ENCODE data around the gene PPOX. TPM values are rescaled to one million over a fixed set of nuclear protein-coding genes. Genes with fewer than 3 reads are reported as not detected.
A peak's percentile ranks its signal among the peaks of the same experiment; 100 is the strongest.

The PPOX gene
- total RNA-seq, 1 experiment from 2014 or later, result 25.4 TPM

DNA sequence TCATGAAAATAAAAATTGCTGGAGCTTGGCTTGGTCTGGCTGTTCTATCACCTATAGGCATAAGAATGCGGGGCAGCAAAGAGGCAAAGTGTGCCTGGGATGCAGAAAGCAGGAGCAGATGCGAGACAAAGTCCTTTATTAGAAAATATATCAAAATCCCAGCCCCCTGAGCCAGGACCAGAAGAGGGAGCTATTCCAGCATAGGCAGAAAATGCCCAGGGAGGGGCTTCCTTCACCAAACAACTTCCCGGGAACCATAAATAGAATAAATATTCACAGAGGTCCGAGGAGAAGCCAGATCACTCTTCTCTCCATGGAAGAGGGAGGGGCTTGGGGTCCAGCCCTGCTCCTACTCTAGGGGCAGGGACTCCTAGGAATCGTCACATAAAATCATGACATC is 5.0 kb downstream of the PPOX start:
- no peaks in the 10 kb centered on the region for H3K27me3 ChIP-seq (replicated peaks; ENCODE audit: control insufficient read depth, insufficient read depth, low read length)
- TF ChIP-seq, protein P1, sequence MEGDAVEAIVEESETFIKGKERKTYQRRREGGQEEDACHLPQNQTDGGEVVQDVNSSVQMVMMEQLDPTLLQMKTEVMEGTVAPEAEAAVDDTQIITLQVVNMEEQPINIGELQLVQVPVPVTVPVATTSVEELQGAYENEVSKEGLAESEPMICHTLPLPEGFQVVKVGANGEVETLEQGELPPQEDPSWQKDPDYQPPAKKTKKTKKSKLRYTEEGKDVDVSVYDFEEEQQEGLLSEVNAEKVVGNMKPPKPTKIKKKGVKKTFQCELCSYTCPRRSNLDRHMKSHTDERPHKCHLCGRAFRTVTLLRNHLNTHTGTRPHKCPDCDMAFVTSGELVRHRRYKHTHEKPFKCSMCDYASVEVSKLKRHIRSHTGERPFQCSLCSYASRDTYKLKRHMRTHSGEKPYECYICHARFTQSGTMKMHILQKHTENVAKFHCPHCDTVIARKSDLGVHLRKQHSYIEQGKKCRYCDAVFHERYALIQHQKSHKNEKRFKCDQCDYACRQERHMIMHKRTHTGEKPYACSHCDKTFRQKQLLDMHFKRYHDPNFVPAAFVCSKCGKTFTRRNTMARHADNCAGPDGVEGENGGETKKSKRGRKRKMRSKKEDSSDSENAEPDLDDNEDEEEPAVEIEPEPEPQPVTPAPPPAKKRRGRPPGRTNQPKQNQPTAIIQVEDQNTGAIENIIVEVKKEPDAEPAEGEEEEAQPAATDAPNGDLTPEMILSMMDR (IDR thresholded peaks at IDR 0.05; ENCODE audit: insufficient read depth in 1 of 2, low read depth in 1 of 2, low read length in 1 of 2, severe bottlenecking in 1 of 2, unreplicated experiment in 1 of 2), result peak; percentile 14 to 40
- H3K4me1 ChIP-seq, result peaks cover 4% of the 10 kb centered on the region
- H3K36me3 Mint-ChIP-seq (ENCODE audit: insufficient read depth, unreplicated experiment), result peaks cover 60% of the 10 kb centered on the region
- ChIA-PET CTCF (no interaction called here), POLR2A (no interaction called here)
- no peaks in the 10 kb centered on the region for H3K27me3 Mint-ChIP-seq (ENCODE audit: insufficient read depth, unreplicated experiment)
- H3K36me3 ChIP-seq (ENCODE audit: control insufficient read depth, insufficient read depth, low read length), result peaks cover 6% of the 10 kb centered on the region
- no peaks in the 10 kb centered on the region for H3K9me3 ChIP-seq
- H3K4me3 ChIP-seq (ENCODE audit: low read depth, low read length), result no peak overlapping the region
- no peak for DNase-seq
- H3K27ac Mint-ChIP-seq (ENCODE audit: unreplicated experiment), result no peak overlapping the region
- H3K4me3 Mint-ChIP-seq (ENCODE audit: unreplicated experiment), result no peak overlapping the region
- H3K4me1 Mint-ChIP-seq (ENCODE audit: low read depth, unreplicated experiment), result peaks cover 10% of the 10 kb centered on the region
- intact Hi-C loops (cut with micrococcal nuclease; ENCODE audit: unreplicated experiment), result no loop called here
- BruUV-seq (replicated peaks), result no TSS peak
- H3K9me3 Mint-ChIP-seq (ENCODE audit: unreplicated experiment), result no peaks in the 10 kb centered on the region

DNA sequence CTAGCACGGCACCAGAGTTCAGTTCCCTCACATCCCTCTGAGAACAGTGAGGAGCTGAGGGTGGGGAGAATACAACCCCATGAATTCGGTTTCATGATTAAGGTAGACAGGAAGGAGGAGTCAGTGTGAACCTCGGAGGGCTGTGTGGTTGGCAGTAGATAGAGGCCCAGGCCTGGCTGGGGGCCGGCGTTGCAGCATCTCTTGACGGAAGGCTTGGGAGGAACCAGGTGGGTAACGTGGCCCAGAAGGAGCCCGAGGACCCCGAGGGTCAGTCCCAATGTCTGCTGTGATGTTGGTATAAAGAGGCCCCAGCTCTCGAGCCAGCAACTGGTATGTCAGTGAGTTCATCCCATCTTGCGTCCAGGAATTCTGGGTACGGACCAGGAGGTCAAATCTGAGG is 5.5 kb downstream of the PPOX start:
- intact Hi-C loops (cut with micrococcal nuclease; ENCODE audit: unreplicated experiment), result no loop called here
- Histone ChIP-seq H3K4me3 (ENCODE audit: low read depth, low read length) (no peak overlapping the region), H3K36me3 (ENCODE audit: control insufficient read depth, insufficient read depth, low read length) (peaks cover 6% of the 10 kb centered on the region), H3K9me3 (no peaks in the 10 kb centered on the region), H3K4me1 (peaks cover 7% of the 10 kb centered on the region), H3K27me3 (replicated peaks; ENCODE audit: control insufficient read depth, insufficient read depth, low read length) (no peaks in the 10 kb centered on the region)
- TF ChIP-seq, protein P1 (IDR thresholded peaks at IDR 0.05; ENCODE audit: insufficient read depth in 1 of 2, low read depth in 1 of 2, low read length in 1 of 2, severe bottlenecking in 1 of 2, unreplicated experiment in 1 of 2), result no peak
- Mint-ChIP-seq H3K4me3 (ENCODE audit: unreplicated experiment) (no peak overlapping the region), H3K36me3 (ENCODE audit: insufficient read depth, unreplicated experiment) (peaks cover 60% of the 10 kb centered on the region), H3K9me3 (ENCODE audit: unreplicated experiment) (no peaks in the 10 kb centered on the region), H3K4me1 (ENCODE audit: low read depth, unreplicated experiment) (peaks cover 14% of the 10 kb centered on the region), H3K27ac (ENCODE audit: unreplicated experiment) (no peak overlapping the region), H3K27me3 (ENCODE audit: insufficient read depth, unreplicated experiment) (no peaks in the 10 kb centered on the region)
- DNase-seq, result no peak
- CTCF ChIA-PET, result no interaction called here
- BruUV-seq (replicated peaks), result no TSS peak
- POLR2A ChIA-PET, result no interaction called here

DNA sequence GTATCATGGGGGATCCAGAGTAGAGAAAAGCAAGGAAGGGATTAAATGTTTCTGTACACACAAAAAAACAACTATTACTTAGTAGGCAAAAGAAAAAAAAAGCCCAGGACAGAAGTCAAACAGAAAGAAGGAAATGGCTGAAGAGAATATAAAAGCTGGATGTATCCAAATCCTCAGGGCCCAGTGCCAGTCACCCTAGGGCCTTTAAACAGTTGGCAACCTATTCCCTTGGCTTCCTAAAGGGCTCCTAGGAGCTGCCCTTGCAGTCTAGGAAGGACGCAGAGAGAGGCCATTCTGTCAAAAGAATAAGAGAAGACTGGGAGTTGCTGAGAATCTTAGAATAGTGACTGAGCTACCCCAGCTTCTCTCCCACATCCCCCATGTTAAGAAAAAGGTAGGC is 6.1 kb downstream of the PPOX start:
- TF ChIP-seq, protein P1 (IDR thresholded peaks at IDR 0.05; ENCODE audit: insufficient read depth in 1 of 2, low read depth in 1 of 2, low read length in 1 of 2, severe bottlenecking in 1 of 2, unreplicated experiment in 1 of 2), result no peak
- no peaks in the 10 kb centered on the region for H3K27me3 Mint-ChIP-seq (ENCODE audit: insufficient read depth, unreplicated experiment)
- Histone ChIP-seq H3K27me3 (replicated peaks; ENCODE audit: control insufficient read depth, insufficient read depth, low read length) (no peaks in the 10 kb centered on the region), H3K36me3 (ENCODE audit: control insufficient read depth, insufficient read depth, low read length) (peaks cover 6% of the 10 kb centered on the region), H3K4me3 (ENCODE audit: low read depth, low read length) (no peak overlapping the region), H3K9me3 (no peaks in the 10 kb centered on the region), H3K4me1 (peaks cover 4% of the 10 kb centered on the region)
- CTCF ChIA-PET, result no interaction called here
- H3K4me1 Mint-ChIP-seq (ENCODE audit: low read depth, unreplicated experiment), result peaks cover 14% of the 10 kb centered on the region
- H3K9me3 Mint-ChIP-seq (ENCODE audit: unreplicated experiment), result no peaks in the 10 kb centered on the region
- BruUV-seq (replicated peaks), result no TSS peak
- no peak overlapping the region for H3K27ac Mint-ChIP-seq (ENCODE audit: unreplicated experiment)
- H3K36me3 Mint-ChIP-seq (ENCODE audit: insufficient read depth, unreplicated experiment), result peaks cover 60% of the 10 kb centered on the region
- no peak overlapping the region for H3K4me3 Mint-ChIP-seq (ENCODE audit: unreplicated experiment)
- intact Hi-C loops (cut with micrococcal nuclease; ENCODE audit: unreplicated experiment), result no loop called here
- POLR2A ChIA-PET, result no interaction called here
- DNase-seq, result no peak
